ENCODE data around the gene MN1.

MN1 gene

GRCh38 chr22:27709919-27710675, 91.5 kb downstream of the MN1 start:
- no peak for DNase-seq

GRCh38 chr22:27706489-27706888, 95.1 kb downstream of the MN1 start:
- DNase-seq = no peak

GRCh38 chr22:27705408-27706080, 96.0 kb downstream of the MN1 start:
- DNase-seq = no peak

GRCh38 chr22:27704581-27704980, 97.0 kb downstream of the MN1 start:
- no peak for DNase-seq

GRCh38 chr22:27699383-27700019, 102.1 kb downstream of the MN1 start:
- no peak for DNase-seq

- DNase-seq = no peak
These were observed 102.7 kb downstream of the MN1 start for GRCh38 chr22:27698813-27699212.

Data from suppressor macrophage treated with lipopolysaccharide for 1 hour (primary cell).